Liver (tissue), 3 donors: Measurements from ENCODE around the gene NF2.

Experiments
- ATF3 ChIP-seq: IDR thresholded peaks from 2 replicates; pipeline ENCODE4 v1.6.1; 2016; ENCODE audit warnings: antibody characterized with exemption
- FOXA1 ChIP-seq: IDR thresholded peaks from 2 replicates; pipeline ENCODE4 v1.6.1; 2016; ENCODE audit warnings: antibody characterized with exemption
- RAD21 ChIP-seq, 2 donors: IDR thresholded peaks; 2 replicates each; pipeline ENCODE4 v1.6.1; 2016; ENCODE audit warnings: antibody characterized with exemption in 2 of 2, mild to moderate bottlenecking in 2 of 2
- REST ChIP-seq: IDR thresholded peaks from 2 replicates; pipeline ENCODE4 v1.6.1; 2016; ENCODE audit warnings: antibody characterized with exemption, mild to moderate bottlenecking
- SP1 ChIP-seq: IDR thresholded peaks from 2 replicates; pipeline ENCODE4 v1.6.1; 2018; ENCODE audit warnings: antibody characterized with exemption, mild to moderate bottlenecking
- TAF1 ChIP-seq: conservative IDR thresholded peaks from 2 replicates; pipeline ENCODE4 v1.6.1; 2016; ENCODE audit warnings: antibody characterized with exemption, mild to moderate bottlenecking
- YY1 ChIP-seq: IDR thresholded peaks from 2 replicates; pipeline ENCODE4 v1.6.1; 2016; ENCODE audit warnings: antibody characterized with exemption, mild to moderate bottlenecking
- TF ChIP-seq, protein P1 (sequence below): fragments of 150-350 bp; IDR thresholded peaks from 2 replicates; pipeline ENCODE4 v1.5.1; 2017; ENCODE audit warnings: improper control_type of control experiment, low read depth, low read length; ENCODE audit not compliant: missing input control
- TF ChIP-seq, protein P2 (sequence below): IDR thresholded peaks from 2 replicates; pipeline ENCODE4 v1.6.1; 2016; ENCODE audit warnings: antibody characterized with exemption
- donor health status: healthy.
- donor health status: healthy.

GRCh38 chr22:29642694-29643093 lies 39.3 kb downstream of the NF2 start:
- TF ChIP-seq, protein P1, sequence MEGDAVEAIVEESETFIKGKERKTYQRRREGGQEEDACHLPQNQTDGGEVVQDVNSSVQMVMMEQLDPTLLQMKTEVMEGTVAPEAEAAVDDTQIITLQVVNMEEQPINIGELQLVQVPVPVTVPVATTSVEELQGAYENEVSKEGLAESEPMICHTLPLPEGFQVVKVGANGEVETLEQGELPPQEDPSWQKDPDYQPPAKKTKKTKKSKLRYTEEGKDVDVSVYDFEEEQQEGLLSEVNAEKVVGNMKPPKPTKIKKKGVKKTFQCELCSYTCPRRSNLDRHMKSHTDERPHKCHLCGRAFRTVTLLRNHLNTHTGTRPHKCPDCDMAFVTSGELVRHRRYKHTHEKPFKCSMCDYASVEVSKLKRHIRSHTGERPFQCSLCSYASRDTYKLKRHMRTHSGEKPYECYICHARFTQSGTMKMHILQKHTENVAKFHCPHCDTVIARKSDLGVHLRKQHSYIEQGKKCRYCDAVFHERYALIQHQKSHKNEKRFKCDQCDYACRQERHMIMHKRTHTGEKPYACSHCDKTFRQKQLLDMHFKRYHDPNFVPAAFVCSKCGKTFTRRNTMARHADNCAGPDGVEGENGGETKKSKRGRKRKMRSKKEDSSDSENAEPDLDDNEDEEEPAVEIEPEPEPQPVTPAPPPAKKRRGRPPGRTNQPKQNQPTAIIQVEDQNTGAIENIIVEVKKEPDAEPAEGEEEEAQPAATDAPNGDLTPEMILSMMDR = no peak
- no peak for TF ChIP-seq REST
- TF ChIP-seq TAF1 = no peak
- TF ChIP-seq ATF3 = no peak
- TF ChIP-seq, protein P2, sequence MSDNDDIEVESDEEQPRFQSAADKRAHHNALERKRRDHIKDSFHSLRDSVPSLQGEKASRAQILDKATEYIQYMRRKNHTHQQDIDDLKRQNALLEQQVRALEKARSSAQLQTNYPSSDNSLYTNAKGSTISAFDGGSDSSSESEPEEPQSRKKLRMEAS = no peak
- TF ChIP-seq FOXA1 = no peak
- TF ChIP-seq SP1 = no peak
- no peak for TF ChIP-seq YY1
- no peak for TF ChIP-seq RAD21 (IDR thresholded peaks at IDR 0.05)
